Lung (tissue), 16 donors: Measurements from ENCODE around the gene FHOD1. TPM values are rescaled to one million over a fixed set of nuclear protein-coding genes. Genes with fewer than 3 reads are reported as not detected.

Experiments used
- ATAC-seq: fragments of 200-7000 bp; cut with Tn5 transposase; one replicate; pipeline ENCODE4 v1.9.1; 2020; ENCODE audit warnings: moderate number of reproducible peaks; ENCODE audit not compliant: insufficient read depth, low FRiP score
- DNase-seq, 3 donors: peaks; one replicate each; pipeline ENCODE4 v3.0.0-alpha.2; 2013 to 2017
- H3K27ac ChIP-seq, 2 donors: one replicate each; pipeline ENCODE4 v1.5.1; 2013; ENCODE audit warnings: mild to moderate bottlenecking in 2 of 2, moderate library complexity in 2 of 2, control low read depth in 1 of 2, inconsistent platforms in 1 of 2, low read depth in 1 of 2, low read length in 1 of 2
- H3K27me3 ChIP-seq, 3 donors: one replicate each; pipeline ENCODE4 v1.5.1; 2013; ENCODE audit warnings: low read length in 2 of 3; ENCODE audit not compliant: control insufficient read depth in 3 of 3, insufficient read depth in 3 of 3
- H3K36me3 ChIP-seq, 4 donors: one replicate each; pipeline ENCODE4 v1.5.1; 2013; ENCODE audit warnings: low read length in 4 of 4, mild to moderate bottlenecking in 1 of 4, moderate library complexity in 1 of 4; ENCODE audit not compliant: control insufficient read depth in 4 of 4, insufficient read depth in 4 of 4
- H3K4me1 ChIP-seq, 5 donors: one replicate each; pipeline ENCODE4 v1.5.1; 2013; ENCODE audit warnings: low read length in 5 of 5, mild to moderate bottlenecking in 2 of 5, moderate library complexity in 1 of 5; ENCODE audit not compliant: control insufficient read depth in 5 of 5, insufficient read depth in 5 of 5
- H3K4me3 ChIP-seq: one replicate; pipeline ENCODE4 v1.5.1; 2013; ENCODE audit warnings: mild to moderate bottlenecking, control low read depth, moderate library complexity
- H3K9ac ChIP-seq, 2 donors: one replicate each; pipeline ENCODE4 v1.5.1; 2013; ENCODE audit warnings: low read length in 2 of 2, control low read depth in 1 of 2; ENCODE audit not compliant: insufficient read depth in 1 of 2
- H3K9me3 ChIP-seq, 4 donors: one replicate each; pipeline ENCODE4 v1.5.1; 2013; ENCODE audit warnings: low read length in 3 of 4, mild to moderate bottlenecking in 1 of 4, moderate library complexity in 1 of 4; ENCODE audit not compliant: control insufficient read depth in 4 of 4, insufficient read depth in 3 of 4
- WGBS, 2 donors: extraction: QIAGEN DNeasy Blood & Tissue Kit; methylation state at CpG; one replicate each; pipeline ENCODE4 v1.1.7; 2013; 5-methylcytosine and 5-hydroxymethylcytosine counted together
- long read RNA-seq, 5 donors: transcript quantifications; one replicate each; lab custom pipeline, GENCODE V29; 2026
- polyA plus RNA-seq, 2 donors: library from polyadenylated mRNA; stranded (reverse); fragments of 200-250 nt; gene quantifications; one replicate each; pipeline ENCODE4 v1.2.1, GENCODE V29; 2013
- total RNA-seq, 2 donors: library from RNA; depleted of rRNA in 1 of 2; stranded (reverse); fragments of >200 nt in 1 of 2; gene quantifications; one replicate each; pipeline ENCODE4 v1.2.1, GENCODE V29; 2014 to 2021
- TF ChIP-seq, protein P1 (sequence below): IDR thresholded peaks from 2 replicates; pipeline ENCODE4 v1.5.1; 2012; ENCODE audit warnings: mild to moderate bottlenecking; ENCODE audit errors: control extremely low read depth, extremely low read depth
- donor health status: control.
- donor health status: control.
- donor health status: Bipolar disorder and iron deficiency.
- donor health status: healthy.
- donor health status: DM: yes; HTN: yes; CAD: no.

FHOD1 gene
- total RNA-seq, result 100 to 1,000 TPM in 1 of 2 donors, 10 to 100 TPM in 1; 51.3 to 129 TPM
- polyA plus RNA-seq, result 10 to 100 TPM; 64.1 to 67.0 TPM
- long read RNA-seq, donor 1, transcript FHOD1-201 (22 exons, 3,990 nt), result major isoform, 6 of 47 reads
- long read RNA-seq, donor 1, partial matches to known transcripts, result 36 of 47 reads
- long read RNA-seq, donor 1, other reads (novel, unspliced or antisense), result 0 of 47 reads
- long read RNA-seq, donor 2, partial matches to known transcripts, result 6 of 10 reads
- long read RNA-seq, donor 2, other reads (novel, unspliced or antisense), result 0 of 10 reads
- long read RNA-seq, donor 3, partial matches to known transcripts, result 19 of 26 reads
- long read RNA-seq, donor 3, other reads (novel, unspliced or antisense), result 0 of 26 reads
- long read RNA-seq, donor 4, partial matches to known transcripts, result 6 of 11 reads
- long read RNA-seq, donor 4, other reads (novel, unspliced or antisense), result 0 of 11 reads
- long read RNA-seq, donor 5, partial matches to known transcripts, result 80 of 91 reads
- long read RNA-seq, donor 5, other reads (novel, unspliced or antisense), result 0 of 91 reads

DNA sequence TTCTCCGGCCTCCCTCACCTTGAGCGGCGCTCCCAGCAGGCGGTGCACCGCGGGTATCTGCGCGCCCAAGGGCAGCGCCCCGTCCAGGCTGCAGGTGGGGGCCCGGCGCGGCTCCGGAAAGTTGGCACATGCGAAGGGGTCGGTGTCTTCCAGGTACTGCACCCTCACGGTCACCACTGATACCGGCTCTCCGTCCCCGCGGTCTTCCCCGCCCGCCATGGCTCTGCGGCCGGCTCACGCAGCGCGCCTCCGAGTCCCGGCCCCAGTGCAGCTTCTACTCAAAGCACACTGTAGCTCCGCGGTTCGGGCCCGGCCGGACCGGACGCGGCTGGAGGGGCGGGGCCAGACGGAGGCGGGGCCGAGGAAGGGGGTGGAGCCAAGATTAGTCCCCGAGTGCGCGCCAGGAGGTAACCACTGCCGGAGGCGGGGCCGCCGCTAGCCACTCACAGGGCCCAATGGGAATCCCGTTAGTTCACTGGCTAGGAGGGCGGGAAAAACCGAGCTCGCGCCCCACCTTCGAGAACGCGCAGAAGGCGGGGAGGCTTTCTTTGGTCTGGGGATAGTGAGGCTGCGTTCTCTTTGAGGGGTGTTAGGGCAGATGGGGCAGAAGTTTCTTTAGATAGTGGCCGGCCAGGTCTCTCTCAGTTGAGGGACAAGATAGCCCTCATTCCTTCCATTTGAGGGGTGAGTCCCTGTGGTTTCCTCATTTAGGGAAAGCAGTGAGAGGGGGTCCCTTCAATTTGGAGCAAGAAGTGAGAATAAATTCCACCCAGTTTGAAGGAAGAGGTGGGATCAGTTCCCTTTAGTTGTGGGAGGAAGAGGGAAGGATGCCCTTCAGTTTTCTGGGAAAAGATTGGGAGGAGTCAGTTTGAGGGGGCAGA is at the start of gene FHOD1:
Gene FHOD1, minus strand, starts transcription at position 290 of the 881 bp plus-strand sequence. Its CDS starts 71 bp downstream, at position 219.
- H3K4me1 ChIP-seq, result peaks cover 10 to 61% (median 29%) of the 10 kb centered on the region in 5 donors
- H3K4me3 ChIP-seq, result peak within 1 kb of the TSS; percentile 90
- 0% methylated on average over 60 of the region's 60 CpGs for WGBS, 2 donors
- H3K9me3 ChIP-seq, result no peaks in the 10 kb centered on the region
- ATAC-seq (peak; percentile 80), DNase-seq (peak; percentile 97 to 98 (median 98))
- H3K27me3 ChIP-seq, result no peaks in the 10 kb centered on the region
- TF ChIP-seq, protein P1, sequence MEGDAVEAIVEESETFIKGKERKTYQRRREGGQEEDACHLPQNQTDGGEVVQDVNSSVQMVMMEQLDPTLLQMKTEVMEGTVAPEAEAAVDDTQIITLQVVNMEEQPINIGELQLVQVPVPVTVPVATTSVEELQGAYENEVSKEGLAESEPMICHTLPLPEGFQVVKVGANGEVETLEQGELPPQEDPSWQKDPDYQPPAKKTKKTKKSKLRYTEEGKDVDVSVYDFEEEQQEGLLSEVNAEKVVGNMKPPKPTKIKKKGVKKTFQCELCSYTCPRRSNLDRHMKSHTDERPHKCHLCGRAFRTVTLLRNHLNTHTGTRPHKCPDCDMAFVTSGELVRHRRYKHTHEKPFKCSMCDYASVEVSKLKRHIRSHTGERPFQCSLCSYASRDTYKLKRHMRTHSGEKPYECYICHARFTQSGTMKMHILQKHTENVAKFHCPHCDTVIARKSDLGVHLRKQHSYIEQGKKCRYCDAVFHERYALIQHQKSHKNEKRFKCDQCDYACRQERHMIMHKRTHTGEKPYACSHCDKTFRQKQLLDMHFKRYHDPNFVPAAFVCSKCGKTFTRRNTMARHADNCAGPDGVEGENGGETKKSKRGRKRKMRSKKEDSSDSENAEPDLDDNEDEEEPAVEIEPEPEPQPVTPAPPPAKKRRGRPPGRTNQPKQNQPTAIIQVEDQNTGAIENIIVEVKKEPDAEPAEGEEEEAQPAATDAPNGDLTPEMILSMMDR, result no peak
- peaks cover 0 to 16% (median 2%) of the 10 kb centered on the region in 4 donors for H3K36me3 ChIP-seq
- H3K27ac ChIP-seq, result peak within 1 kb of the TSS; percentile 96 to 98
- H3K9ac ChIP-seq, result peak within 1 kb of the TSS; percentile 50 to 75

DNA sequence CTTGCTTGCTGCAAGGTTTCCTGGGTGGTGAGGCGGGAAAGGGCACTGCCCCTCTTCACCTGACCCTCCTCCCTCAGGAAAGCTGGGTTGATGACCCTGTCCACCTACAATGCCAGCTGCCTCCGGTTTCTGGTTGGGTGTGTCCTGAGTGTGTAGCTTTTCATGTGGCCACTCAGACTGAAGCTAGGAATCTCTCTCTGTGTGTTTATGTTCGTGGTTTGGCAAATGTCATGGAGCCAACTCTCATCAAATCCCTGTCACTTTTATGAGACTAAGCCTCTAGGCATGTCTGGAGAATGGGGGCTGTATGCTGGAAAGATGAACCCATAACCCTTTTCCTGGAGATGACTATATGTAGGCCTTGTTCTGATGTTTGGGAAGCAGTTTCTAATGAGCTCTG is 49.1 kb upstream of the FHOD1 start:
- DNase-seq, result no peak
- no peak overlapping the region for H3K27ac ChIP-seq
- TF ChIP-seq, protein P1, result no peak
- H3K9ac ChIP-seq, result no peak overlapping the region
- ATAC-seq, result no peak
- WGBS, 2 donors, result 58 to 71% methylated on average over 3 of the region's 3 CpGs
- no peak overlapping the region for H3K4me3 ChIP-seq
- H3K36me3 ChIP-seq, result no peaks in the 10 kb centered on the region
- H3K9me3 ChIP-seq, result no peaks in the 10 kb centered on the region
- no peaks in the 10 kb centered on the region for H3K27me3 ChIP-seq
- H3K4me1 ChIP-seq, result peaks cover 0 to 10% (median 2%) of the 10 kb centered on the region in 5 donors

GRCh38 chr16:67294938-67295361 is 47.7 kb upstream of the FHOD1 start:
- H3K27me3 ChIP-seq, result no peaks in the 10 kb centered on the region
- WGBS, 2 donors, result 67 to 78% methylated on average over 7 of the region's 7 CpGs
- no peaks in the 10 kb centered on the region for H3K9me3 ChIP-seq
- no peak overlapping the region for H3K4me3 ChIP-seq
- no peak overlapping the region for H3K27ac ChIP-seq
- peak in 2 of 3 donors; percentile 30 to 35 for DNase-seq
- H3K4me1 ChIP-seq, result peaks cover 0 to 8% (median 2%) of the 10 kb centered on the region in 5 donors
- H3K9ac ChIP-seq, result no peak overlapping the region
- ATAC-seq, result no peak
- H3K36me3 ChIP-seq, result no peaks in the 10 kb centered on the region
- TF ChIP-seq, protein P1, result no peak
